Bronchial epithelial cell (primary cell): ENCODE measurements around the gene NFAT5. TPM values are rescaled to one million over a fixed set of nuclear protein-coding genes. Genes with fewer than 3 reads are reported as not detected.

Experiments used
- DNase-seq: peaks from one replicate; pipeline ENCODE4 v3.0.0-alpha.2; 2010; ENCODE audit warnings: low read depth
- FAIRE-seq: peaks from 2 replicates; lab custom pipeline; 2011; peaks lifted over from hg19 to GRCh38; lab: Jason Lieb, UNC
- H3K27me3 ChIP-seq: 2 replicates; pipeline ENCODE4 v1.5.1; 2011; ENCODE audit warnings: low read length; ENCODE audit not compliant: control insufficient read depth, insufficient read depth
- H3K36me3 ChIP-seq: 2 replicates; pipeline ENCODE4 v1.5.1; 2011; ENCODE audit warnings: low read length; ENCODE audit not compliant: control insufficient read depth, insufficient read depth
- H3K4me3 ChIP-seq: 2 replicates; pipeline ENCODE4 v1.5.1; 2011; ENCODE audit warnings: mild to moderate bottlenecking, low read depth, low read length, control low read depth
- total RNA-seq: library from RNA; depleted of rRNA; stranded (reverse); fragments of >200 nt; gene quantifications from 2 replicates; pipeline ENCODE4 v1.2.1, GENCODE V29; 2014
- TF ChIP-seq, protein P1 (sequence below): IDR thresholded peaks from 2 replicates; pipeline ENCODE4 v1.5.1; 2011; ENCODE audit warnings: mild to moderate bottlenecking, moderate library complexity, low read length, control low read depth, inconsistent platforms; ENCODE audit not compliant: insufficient read depth, severe bottlenecking

The NFAT5 gene
- total RNA-seq, 1 donor from 2014 or later, result 11.1 TPM

DNA sequence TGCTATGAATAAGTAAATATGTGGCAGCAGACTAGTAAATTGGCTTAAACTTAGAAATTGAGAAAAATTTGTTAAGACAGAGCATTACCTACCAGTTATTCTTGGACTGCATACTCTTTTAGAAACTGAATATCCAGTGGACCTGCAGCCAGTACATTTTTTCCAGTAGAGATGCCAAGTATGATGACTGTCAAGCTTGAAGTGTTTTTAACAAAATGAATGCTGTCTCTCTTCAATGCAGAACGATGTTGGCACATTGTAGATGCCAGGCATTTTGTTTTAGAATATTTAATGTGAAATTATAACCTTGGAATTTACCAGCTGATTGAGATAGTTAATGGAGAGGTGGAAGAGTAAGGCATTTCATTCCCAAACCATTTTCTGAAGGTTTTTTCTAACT lies 52.5 kb downstream of the NFAT5 start:
- DNase-seq (no peak), FAIRE-seq (no peak)
- TF ChIP-seq, protein P1, sequence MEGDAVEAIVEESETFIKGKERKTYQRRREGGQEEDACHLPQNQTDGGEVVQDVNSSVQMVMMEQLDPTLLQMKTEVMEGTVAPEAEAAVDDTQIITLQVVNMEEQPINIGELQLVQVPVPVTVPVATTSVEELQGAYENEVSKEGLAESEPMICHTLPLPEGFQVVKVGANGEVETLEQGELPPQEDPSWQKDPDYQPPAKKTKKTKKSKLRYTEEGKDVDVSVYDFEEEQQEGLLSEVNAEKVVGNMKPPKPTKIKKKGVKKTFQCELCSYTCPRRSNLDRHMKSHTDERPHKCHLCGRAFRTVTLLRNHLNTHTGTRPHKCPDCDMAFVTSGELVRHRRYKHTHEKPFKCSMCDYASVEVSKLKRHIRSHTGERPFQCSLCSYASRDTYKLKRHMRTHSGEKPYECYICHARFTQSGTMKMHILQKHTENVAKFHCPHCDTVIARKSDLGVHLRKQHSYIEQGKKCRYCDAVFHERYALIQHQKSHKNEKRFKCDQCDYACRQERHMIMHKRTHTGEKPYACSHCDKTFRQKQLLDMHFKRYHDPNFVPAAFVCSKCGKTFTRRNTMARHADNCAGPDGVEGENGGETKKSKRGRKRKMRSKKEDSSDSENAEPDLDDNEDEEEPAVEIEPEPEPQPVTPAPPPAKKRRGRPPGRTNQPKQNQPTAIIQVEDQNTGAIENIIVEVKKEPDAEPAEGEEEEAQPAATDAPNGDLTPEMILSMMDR, result no peak
- Histone ChIP-seq H3K27me3 (no peaks in the 10 kb centered on the region), H3K36me3 (peaks cover 1% of the 10 kb centered on the region), H3K4me3 (no peak overlapping the region)

GRCh38 chr16:69618721-69619120 lies 53.0 kb downstream of the NFAT5 start:
- TF ChIP-seq, protein P1, result no peak
- H3K27me3 ChIP-seq, result no peaks in the 10 kb centered on the region
- FAIRE-seq (no peak), DNase-seq (no peak)
- H3K4me3 ChIP-seq, result no peak overlapping the region
- H3K36me3 ChIP-seq, result peaks cover 1% of the 10 kb centered on the region

DNA sequence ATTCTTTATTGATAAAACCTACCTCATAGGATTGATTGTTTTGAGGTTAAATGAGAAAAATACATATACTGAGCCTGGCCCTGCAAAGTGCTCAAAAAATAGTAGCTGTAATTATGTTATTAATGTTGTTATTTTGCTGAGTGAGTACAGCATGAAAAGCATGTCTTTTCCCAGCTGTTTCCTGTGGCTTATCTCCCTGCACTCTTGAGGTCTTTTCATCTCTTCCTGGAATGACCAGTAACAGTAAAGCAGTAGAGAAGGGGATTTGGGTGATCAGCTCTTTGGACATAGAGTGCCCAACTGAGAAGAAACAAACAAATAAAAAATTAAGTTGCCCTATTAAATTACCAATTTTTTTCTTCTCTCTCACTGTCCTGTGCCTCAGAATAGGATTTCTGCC lies 53.7 kb downstream of the NFAT5 start:
- H3K27me3 ChIP-seq, result no peaks in the 10 kb centered on the region
- H3K36me3 ChIP-seq, result no peaks in the 10 kb centered on the region
- no peak for DNase-seq
- TF ChIP-seq, protein P1, result no peak
- FAIRE-seq, result no peak
- H3K4me3 ChIP-seq, result no peak overlapping the region

DNA sequence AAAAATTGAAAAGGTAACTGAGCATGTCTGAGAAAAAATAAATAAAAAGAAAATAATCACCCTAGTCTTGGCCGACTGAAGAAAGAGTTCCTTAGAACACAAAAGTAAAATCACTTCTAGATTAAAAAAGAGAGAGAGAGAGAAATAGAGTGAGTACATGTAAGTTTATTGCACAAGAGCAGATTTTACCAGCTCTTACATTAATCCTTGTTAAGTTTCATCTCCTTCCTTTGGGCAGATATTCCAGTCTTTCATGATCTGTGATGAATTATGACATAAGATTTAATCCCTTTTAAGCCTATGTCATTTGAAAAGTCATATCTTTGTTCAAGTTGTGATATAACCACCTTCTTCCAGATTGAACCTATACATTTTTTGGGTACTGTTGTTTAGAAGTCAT lies 54.8 kb downstream of the NFAT5 start:
- DNase-seq (no peak), FAIRE-seq (no peak)
- H3K27me3 ChIP-seq, result no peaks in the 10 kb centered on the region
- H3K36me3 ChIP-seq, result no peaks in the 10 kb centered on the region
- TF ChIP-seq, protein P1, result no peak
- H3K4me3 ChIP-seq, result no peak overlapping the region

DNA sequence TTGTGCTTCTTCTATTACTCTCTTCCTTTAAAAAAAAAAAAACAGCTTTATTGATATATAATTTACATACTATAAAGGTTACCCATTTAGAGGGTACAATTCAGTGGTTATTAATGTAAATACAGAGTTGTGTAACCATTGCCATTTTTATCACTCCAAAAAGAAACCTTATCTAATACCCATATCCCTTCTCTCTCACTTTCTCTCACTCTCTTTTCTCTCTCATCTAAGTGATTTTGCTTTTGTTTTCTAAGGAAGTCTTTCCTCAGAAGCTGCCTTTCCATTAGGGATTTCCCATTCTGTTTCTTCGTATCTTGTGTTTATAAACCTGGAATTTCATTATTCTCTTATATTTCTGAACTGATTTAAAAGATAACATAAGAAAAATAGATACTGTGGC lies 55.5 kb downstream of the NFAT5 start:
- H3K36me3 ChIP-seq, result no peaks in the 10 kb centered on the region
- FAIRE-seq (no peak), DNase-seq (no peak)
- no peak overlapping the region for H3K4me3 ChIP-seq
- TF ChIP-seq, protein P1, result no peak
- H3K27me3 ChIP-seq, result no peaks in the 10 kb centered on the region

DNA sequence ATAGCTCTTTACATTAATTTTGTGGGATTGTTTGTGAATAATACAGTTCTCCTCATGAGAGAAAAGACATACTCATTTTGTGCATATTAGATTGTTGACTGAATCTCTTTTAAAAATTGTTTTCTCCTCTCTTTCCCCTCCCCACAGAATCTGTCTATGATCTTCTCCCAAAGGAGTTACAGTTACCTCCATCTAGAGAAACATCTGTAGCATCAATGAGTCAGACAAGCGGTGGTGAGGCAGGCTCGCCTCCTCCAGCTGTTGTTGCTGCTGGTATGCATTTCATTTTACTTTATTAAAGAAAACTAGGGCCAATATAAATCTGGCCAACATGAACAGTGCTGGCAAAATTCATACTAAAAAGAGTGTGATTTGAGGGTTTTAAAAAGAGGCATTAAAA lies 60.5 kb downstream of the NFAT5 start:
- no peak for FAIRE-seq
- peak; percentile 17 for DNase-seq

More for the DNA sequence above, 60.5 kb downstream of the NFAT5 start:
- Histone ChIP-seq H3K4me3 (no peak overlapping the region), H3K27me3 (no peaks in the 10 kb centered on the region), H3K36me3 (peaks cover 2% of the 10 kb centered on the region)
- TF ChIP-seq, protein P1, result no peak
